Endothelial cell of umbilical vein (primary cell): Measurements from ENCODE around the gene PDE7B.

Experiments
- EZH2 ChIP-seq: IDR thresholded peaks from 2 replicates; pipeline ENCODE4 v1.6.1; 2012; ENCODE audit warnings: borderline replicate concordance, low read depth, mild to moderate bottlenecking, moderate library complexity, low read length, inconsistent platforms; ENCODE audit not compliant: severe bottlenecking
- MAX ChIP-seq: IDR thresholded peaks from 2 replicates; pipeline ENCODE4 v1.6.1; 2011; ENCODE audit not compliant: insufficient read depth, insufficient read length
- POLR2A ChIP-seq: IDR thresholded peaks from 2 replicates; pipeline ENCODE4 v1.6.1; 2012; ENCODE audit warnings: low read depth, mild to moderate bottlenecking, control low read depth, low read length

- TF ChIP-seq EZH2 (no peak), MAX (no peak), POLR2A (no peak)
Measured at GRCh38 chr6:135811170-135811569, 40.3 kb upstream of the PDE7B start.
